Keratinocyte (primary cell): ENCODE data around the gene RGPD3.
"Not testable (repeated sequence)": the region's sequence is repeated elsewhere in the genome, so short reads cannot be mapped to it uniquely, and the experiment has no call there.

Experiments used
- EZH2 ChIP-seq: IDR thresholded peaks from one replicate; pipeline ENCODE4 v1.6.1; 2012; ENCODE audit warnings: inconsistent platforms, mild to moderate bottlenecking, low read length, moderate library complexity
- TF ChIP-seq, protein P1 (sequence below), 3 experiments: IDR thresholded peaks in 1 of 3; conservative IDR thresholded peaks in 1 of 3; optimal IDR thresholded peaks in 1 of 3; 2 replicates in 2 of 3; 3 replicates in 1 of 3; pipeline versions ENCODE3 to v1.5.1; 2011; ENCODE audit warnings: low read length in 3 of 3, mild to moderate bottlenecking in 3 of 3, moderate library complexity in 2 of 3, control low read depth in 1 of 3, inconsistent platforms in 1 of 3; ENCODE audit not compliant: insufficient read depth in 2 of 3; ENCODE audit errors: extremely low read depth in 1 of 3

DNA sequence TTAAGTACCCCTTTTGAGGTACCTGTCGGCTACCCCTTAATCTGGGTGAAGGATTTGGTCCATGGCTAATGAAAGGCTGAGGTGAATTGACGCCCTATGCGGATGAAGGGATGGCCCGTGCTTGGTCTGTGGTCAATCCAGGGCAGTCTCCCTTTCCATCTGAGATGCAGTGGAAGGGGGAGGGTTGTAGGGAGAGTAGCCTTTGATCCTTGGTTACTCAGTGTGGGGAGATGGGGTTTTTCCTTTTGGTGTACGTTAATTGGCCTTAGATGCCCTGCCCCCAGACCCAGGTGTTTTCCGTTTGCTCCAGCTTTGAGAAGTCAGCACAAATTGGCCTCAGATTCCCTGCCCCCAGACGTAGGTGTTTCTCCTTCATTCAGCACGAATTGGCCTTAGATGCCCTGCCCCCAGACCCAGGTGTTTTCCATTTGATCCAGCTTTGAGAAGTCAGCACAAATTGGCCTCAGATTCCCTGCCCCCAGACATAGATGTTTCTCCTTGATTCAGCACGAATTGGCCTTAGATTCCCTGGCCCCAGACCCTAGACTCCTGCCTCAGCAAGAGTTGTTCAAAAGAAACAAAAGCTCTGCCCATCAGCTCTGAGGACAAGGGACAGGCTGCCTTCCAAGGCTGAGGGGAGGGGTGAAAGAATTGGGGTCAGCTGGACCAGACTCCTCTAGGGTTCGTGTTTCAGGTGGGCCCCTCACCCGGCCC, 40.6 kb upstream of the RGPD3 start:
- TF ChIP-seq, protein P1, sequence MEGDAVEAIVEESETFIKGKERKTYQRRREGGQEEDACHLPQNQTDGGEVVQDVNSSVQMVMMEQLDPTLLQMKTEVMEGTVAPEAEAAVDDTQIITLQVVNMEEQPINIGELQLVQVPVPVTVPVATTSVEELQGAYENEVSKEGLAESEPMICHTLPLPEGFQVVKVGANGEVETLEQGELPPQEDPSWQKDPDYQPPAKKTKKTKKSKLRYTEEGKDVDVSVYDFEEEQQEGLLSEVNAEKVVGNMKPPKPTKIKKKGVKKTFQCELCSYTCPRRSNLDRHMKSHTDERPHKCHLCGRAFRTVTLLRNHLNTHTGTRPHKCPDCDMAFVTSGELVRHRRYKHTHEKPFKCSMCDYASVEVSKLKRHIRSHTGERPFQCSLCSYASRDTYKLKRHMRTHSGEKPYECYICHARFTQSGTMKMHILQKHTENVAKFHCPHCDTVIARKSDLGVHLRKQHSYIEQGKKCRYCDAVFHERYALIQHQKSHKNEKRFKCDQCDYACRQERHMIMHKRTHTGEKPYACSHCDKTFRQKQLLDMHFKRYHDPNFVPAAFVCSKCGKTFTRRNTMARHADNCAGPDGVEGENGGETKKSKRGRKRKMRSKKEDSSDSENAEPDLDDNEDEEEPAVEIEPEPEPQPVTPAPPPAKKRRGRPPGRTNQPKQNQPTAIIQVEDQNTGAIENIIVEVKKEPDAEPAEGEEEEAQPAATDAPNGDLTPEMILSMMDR (optimal IDR thresholded peaks at IDR 0.05 in 1 of 3, IDR thresholded peaks at IDR 0.05 in 1 of 3, conservative IDR thresholded peaks at IDR 0.05 in 1 of 3; ENCODE audit: extremely low read depth in 1 of 3, insufficient read depth in 2 of 3, low read length in 3 of 3), result not testable (repeated sequence)
- TF ChIP-seq EZH2, result not testable (repeated sequence)
